Measurements from ENCODE around the gene CYRIA.

CYRIA gene

DNA sequence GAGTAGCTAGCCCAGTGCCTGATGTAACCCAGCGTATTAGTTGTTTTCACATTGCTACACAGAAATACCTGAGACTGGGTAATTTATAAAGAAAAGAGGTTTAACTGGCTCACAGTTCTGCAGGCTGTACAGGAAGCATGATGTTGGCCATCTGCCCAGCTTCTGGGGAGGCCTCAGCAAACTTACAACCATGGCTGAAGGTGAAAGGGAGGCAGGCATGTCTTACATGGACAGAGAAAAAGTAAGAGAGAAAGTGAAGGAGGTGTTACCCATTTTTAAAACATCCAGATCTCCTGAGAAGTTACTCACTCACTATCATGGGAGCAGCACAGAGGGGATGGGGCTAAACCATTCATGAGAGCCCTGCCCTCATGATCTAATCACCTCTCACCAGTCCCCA, 6.1 kb upstream of the CYRIA start:
- in situ Hi-C loops (cut with MboI; ENCODE audit: low sequenced_read_pairs) = no loop called here

DNA sequence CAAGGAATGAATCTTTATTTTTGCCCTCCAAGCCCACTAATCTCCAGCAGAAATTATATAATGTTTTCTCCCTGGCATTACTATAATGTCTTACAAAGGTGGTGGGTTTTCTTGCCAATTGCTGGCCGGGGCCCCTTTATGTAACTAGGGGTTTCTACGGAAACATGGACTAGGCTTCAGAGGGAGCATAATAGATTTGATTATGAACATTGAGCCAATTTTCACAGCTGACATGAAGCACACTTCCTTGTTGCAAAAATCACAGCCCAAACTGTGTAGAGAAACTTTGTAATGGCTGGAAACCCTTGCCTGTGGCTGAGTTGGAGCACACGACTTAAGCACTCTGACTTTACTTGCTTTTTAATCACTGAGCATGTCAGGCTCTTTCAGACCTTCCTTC, 3.8 kb upstream of the CYRIA start:
- in situ Hi-C loops (cut with MboI; ENCODE audit: low sequenced_read_pairs) = no loop called here

DNA sequence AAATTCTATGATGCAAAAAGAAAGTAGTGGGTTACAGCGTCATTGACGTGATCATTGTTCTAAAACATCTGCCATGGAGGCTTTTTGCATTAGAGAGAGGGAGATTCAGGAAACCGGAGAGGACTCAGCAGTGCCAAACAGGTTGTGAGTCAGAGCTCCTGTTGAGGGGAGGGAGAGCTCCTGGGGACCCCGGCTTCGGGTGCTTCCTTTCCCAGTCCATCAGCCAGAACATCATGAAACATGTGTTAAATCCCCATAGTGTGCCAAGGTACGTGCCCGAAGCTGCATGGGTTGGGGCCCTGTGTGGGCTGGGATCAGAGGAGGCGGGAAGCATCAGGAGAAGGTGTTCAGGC, 791 bp upstream of the CYRIA start:
- in situ Hi-C loops (cut with MboI; ENCODE audit: low sequenced_read_pairs) = no loop called here

DNA sequence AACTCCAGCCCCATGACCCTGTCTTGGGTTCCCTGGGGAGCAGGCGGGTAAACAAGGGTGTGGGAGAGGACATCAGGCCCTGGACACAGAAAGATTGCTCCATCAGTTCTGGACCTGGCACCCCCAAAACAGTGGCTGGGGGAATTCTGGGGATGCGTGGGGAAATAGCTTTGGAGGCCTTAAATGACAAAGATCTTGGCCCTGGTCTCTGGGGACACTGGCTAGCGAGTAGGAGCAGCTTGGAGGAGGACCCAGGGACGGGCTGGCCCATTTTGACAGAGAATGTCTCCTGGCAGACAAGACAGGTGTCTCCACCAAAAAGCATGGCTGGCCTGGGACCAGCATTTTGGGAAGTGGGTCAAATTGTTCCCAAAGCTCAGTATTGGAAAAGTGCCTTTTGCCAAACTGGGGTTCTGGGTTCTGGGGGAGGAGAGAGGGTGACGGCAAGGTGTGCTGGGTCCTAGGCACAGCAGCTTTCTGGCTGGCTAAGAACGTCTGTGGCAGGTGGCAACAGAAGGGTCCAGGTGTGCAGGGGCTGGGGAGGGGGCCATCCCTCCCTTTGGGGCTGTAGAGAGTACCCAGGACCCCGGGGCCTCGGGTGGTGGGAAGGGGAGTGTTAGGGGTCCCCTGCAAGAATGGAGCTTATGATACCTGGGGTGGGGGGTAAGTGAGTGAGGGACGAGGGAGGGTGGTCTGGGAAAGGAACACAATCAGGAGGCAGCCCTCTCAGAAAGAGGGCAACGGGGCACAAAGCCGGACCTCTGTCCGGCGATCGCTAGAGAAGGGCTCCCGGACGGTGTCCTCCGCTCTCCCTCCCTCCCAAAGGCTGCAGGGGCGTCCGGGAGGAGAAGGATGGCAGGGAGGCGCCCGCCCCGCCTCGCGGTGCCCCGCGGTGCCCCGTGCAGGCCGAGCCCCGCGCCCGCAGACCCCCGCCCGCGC, 556 bp downstream of the CYRIA start:
- in situ Hi-C loops (cut with MboI; ENCODE audit: low sequenced_read_pairs) = no loop called here

DNA sequence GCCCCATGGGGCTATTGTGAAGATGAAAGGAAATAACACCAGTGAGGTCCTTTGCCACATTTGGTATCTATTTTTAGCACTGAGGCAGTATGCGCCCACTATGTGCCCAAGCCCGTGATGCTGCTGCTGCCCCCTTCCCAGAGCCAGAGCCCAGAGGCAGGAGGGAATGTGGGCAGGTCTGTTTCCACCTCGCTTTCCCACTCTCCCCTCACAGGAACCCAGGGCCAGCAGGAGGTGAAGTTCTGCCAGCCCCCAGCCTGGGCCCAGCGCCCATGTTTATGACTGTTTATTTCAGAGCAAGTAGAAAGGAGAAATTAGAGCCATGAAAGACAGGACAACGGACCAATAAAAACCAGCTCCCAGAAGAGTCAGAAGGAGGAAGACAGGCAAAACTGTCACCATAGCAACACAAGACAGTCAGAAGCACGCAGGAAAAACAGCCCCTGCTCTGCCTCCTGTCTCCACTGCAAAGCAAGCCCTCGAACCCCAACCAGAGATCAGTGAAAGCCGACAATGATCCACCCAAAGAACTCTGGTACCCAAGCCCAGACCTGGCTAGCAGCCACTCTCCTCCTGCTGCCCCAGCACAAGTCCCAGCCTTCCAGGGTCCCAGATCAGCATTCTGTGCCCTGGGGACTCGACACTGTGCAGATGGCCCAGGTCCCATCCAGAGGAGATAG, 1.4 kb downstream of the CYRIA start:
- in situ Hi-C loops (cut with MboI; ENCODE audit: low sequenced_read_pairs) = no loop called here

DNA sequence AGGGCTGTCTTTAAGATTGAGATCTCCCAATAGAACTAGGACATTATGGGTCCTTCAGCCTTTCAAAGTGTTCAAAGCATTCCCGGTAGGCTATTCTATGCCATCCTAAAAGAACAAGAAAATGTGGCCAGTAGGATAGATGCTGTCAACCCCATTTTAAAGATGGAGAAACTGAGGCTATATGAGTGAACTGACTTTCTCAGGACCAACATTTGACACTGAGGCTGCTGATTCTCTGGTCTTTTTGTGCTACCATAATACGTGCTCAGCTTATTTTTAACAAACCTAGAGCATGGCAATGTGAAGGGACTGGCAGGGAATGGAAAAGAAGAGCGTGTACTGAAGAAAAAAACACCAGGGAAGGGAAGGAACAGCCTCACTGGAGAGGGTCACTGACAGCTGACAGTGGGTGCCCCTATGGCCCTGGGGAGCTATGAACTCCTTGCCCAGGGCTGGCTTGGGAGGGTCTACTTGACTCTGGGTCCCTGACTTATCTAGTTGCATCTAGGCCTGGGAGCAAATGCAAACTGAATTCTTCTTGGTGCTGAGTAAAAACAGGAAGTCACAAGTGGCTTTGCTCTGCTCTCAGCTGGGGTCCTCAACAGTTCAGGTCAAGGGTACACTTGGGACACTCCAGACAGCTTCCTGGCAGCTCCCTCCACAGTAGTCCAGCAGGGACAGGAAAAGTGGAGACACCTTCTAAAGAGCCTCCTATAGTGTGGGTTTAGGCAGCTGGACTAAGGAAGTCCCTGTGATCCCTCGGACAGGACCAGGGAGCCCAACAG, 2.3 kb downstream of the CYRIA start:
- in situ Hi-C loops (cut with MboI; ENCODE audit: low sequenced_read_pairs) = no loop called here

DNA sequence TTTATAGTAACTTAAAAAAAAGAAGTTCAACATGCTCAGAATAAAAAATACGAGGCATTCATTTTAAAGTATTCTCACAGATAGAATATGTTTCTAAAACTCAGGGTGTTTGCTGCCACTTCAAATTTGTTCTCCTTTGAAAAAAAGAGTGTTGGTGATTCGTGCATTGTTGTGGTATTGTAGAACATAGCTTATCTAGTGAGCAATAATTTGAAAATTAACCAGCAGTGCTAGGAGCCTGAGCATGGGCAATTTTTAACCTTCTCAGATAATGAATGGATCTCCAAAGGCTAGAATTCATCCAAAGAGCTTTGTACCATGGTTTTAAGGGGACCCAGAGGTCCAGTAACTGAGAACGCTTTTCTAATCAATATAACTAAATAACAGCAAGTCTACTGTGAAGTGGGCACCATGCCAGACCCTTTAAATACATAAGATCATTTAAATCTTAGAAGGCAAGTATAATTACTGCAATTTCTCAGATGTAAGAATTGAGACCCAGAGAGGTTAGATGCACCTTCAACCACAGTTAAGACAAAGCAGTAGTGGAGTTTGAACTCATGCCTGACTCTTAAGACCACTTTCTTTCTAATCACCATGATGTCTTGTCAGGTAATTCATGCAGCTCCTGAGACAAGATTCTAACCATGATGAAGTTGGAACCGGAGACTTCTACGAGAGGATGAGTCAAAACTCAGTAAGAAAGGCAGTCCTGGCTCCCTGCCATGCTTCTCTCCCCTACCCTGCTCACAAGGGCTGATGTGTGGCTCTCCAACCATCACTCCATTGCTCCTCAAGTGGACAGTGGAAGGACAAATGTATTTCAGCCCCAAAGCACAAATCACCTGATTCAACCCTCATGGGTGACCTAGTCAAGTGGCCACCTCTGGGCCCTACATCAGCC, 3.4 kb downstream of the CYRIA start:
- in situ Hi-C loops (cut with MboI; ENCODE audit: low sequenced_read_pairs) = no loop called here

DNA sequence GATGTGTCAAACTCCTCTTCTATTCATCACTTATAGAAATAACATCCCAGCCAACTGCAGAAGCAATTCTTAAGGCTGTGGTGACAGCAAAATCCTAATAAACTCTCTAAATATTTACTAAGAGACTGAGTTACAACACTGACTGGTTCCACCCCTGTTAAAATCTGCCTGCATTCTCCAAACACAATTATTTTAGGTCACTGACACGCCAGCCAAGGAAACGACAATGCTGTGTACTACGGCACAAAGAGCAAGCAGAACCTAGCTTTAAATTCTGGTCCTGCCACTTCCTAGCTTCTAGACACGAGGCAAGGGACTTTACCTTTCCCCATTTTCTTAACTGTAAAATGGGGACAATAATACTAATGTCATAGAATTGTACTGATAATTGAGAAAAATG, 4.1 kb downstream of the CYRIA start:
- in situ Hi-C loops (cut with MboI; ENCODE audit: low sequenced_read_pairs) = no loop called here

DNA sequence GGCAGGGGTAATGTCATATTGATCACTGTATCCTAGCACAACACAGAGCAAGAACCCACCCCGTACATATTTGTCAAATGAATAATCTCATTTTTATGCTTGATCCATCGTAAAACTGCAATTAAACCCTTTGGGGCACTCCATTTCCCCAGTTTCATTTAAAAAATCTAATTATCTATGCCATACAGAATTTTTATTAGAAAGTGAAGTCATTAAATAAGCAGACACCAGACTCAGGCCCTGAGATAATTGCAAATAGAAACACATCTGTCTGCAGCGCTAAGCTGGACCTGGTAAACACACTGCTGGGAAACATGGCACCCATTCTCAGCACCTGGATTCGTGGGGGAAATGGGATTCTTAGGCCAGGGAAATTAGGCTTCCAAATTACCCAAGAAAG, 5.1 kb downstream of the CYRIA start:
- in situ Hi-C loops (cut with MboI; ENCODE audit: low sequenced_read_pairs) = no loop called here

DNA sequence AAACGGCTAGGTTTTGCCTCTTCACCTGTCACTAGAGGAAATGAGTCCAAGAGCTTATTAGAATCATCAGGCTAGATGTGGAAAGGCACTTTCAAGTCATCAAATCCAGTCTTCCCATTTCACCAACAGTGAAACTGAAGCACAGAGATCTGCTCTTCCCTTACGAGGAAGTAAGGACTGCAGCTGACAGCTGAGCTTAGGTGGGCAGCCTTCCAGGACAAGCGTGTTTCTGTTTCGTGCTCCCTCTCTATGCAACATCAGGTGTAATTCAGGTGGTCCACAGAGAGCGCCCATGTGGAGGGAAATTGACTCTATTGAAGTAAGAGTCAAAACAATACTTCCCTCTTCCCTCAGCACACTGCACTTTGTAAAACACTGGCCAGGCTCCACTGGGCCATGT, 5.5 kb downstream of the CYRIA start:
- in situ Hi-C loops (cut with MboI; ENCODE audit: low sequenced_read_pairs) = no loop called here

DNA sequence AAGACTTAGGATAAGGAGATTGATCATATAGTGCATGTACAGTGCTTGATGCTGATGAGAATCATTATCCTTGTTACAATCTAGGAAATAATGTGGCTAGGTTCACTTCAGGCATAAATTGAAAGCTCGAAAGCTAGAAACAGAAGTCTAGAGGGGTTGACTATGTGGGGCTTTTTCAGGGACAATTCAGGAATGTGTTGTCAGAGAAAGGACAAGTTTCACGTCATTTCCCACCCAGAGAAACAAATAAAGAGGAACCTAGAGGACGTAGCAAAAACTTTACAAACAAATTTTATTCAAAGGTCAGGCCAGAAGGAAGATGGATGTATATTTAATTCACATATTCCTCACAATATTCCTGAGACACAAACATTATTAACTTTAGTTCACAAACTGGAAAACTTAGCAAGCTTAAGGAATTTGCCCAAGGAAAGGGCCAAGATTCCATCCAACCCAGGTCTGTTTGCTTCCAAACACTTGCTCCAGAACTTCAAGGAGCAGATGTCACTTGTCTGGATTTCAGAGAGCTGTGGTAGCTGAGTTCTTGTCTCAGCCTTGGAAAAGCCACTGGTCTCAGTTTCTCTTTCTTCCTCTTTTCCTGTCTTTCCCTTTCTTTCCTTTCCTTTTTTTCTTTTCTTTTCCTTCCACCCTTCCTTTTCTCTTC, 7.4 kb downstream of the CYRIA start:
- in situ Hi-C loops (cut with MboI; ENCODE audit: low sequenced_read_pairs) = no loop called here

DNA sequence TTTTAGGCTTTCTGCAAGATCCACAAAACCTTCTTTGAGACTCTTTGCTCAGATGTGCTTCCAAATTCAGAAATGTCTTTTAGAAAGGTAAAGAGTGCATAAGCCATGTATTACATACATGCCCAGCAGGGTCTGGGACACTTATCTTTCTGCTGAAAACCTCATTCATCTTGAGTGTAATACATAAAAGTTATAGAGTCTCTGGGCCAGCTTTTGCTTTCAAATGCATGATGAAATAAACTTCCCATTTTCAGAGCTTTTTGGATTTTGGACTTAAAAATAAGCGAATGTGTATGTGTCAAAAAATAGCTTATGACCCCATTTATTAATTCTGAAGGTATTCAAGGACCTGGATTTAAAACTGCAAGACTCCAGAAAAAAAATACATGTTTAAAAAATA, 8.0 kb downstream of the CYRIA start:
- in situ Hi-C loops (cut with MboI; ENCODE audit: low sequenced_read_pairs) = no loop called here

DNA sequence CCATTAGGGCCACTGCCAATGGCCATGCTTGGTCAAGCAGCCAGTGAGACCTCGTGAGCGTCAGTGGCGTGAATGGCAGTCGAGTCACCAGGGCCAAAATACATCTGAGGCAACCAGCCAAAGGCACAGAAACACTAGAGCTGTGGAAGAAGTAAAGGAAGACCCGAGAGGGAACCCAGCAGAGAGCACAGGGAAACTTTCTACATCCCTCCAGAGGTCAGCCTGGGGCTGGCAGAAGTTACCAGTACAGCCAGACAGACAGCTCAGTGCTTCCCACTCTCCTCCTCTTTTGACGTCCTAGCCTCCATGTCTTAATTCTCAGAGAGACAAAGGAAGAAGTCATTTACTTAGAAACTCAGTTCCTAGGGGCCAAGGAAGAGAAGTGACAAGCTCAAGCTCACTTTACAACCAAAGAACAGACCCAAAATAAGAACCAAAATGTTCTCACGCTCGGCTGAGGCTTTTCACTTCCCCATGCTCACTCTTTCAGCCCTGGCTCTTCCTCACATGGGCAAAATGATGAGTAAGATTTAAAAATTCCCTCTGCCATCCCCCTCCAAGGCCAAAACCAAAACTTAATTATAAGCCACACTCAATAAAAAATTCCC, 8.7 kb downstream of the CYRIA start:
- in situ Hi-C loops (cut with MboI; ENCODE audit: low sequenced_read_pairs) = no loop called here

DNA sequence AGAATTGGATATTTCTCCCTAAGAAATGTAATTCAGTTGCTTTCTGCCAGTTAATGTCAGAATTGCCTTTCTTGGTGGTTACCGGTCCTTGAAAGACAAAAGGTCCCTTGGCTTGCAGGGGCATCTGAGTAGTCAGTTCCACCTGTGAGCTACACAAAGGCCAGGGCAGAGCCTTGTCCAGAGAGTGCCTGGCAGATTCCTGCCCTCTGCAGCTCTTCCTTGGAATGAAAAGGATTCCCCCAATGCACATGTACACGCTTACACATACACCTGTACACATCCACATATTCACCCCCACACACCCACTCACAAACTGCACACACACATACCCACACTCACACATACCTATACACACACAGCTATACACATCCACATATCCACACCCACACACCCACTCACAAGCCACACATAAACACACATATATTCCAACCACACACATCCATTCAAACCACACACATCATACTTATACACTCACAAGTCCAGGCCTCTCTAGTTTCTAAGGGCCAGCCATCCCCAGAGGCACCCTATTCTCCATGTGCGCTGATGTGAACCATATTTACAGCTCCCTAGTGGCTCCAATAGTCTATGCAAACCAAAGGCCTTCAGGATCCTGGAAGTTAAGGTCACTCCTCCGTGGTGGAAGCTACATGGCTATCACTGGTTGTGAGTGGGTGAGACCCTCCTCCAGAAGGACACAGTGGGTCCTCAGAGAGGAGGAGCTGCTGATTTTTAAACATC, 9.6 kb downstream of the CYRIA start:
- in situ Hi-C loops (cut with MboI; ENCODE audit: low sequenced_read_pairs) = no loop called here

DNA sequence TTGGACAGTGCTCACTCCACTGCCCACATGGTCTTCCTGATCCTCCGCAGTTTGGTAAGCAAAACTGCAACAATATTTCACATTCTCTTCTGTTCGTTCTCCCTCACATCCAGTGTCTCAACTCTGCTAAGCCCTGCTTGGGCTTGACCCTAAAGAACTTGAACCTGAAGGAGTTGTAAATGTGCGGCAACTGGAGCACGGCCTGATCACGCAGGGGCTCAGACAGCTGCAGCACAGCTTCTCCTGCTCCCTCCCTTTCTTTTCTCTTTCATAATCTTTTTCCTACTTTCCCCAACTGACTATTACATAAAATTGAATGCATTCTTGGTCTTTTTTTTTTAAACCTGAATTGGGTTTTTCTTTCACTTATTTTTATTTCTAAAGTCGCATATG, 10.2 kb downstream of the CYRIA start:
- in situ Hi-C loops (cut with MboI; ENCODE audit: low sequenced_read_pairs) = no loop called here

DNA sequence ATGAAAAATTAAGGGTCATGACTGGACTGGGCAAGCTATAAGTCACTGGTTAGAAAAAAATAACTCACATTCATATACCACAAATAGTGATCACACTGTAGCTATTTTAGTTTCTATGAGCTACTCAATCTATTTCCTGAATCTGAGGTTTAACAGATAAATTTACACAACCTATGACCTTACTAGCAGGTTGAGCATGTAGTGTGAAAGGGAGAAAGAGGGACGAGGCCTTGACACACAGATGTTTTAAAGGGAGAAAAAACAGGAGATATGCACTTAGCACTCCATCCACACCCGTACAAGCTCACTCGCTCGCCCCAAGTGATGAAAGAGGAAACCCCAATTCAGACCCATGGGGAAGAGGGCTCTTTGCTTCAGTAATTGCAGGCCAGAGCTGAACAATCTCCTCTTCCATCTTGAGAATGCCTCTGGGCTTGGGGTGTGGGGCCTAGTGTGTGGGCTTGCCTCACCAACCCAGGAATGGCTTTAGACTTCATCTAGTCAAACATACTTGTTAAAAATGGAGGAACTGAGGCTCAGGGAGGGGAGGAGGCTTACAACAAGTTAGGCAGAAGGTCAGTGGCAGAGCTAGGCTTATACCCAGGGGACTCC, 10.7 kb downstream of the CYRIA start:
- in situ Hi-C loops (cut with MboI; ENCODE audit: low sequenced_read_pairs) = no loop called here

DNA sequence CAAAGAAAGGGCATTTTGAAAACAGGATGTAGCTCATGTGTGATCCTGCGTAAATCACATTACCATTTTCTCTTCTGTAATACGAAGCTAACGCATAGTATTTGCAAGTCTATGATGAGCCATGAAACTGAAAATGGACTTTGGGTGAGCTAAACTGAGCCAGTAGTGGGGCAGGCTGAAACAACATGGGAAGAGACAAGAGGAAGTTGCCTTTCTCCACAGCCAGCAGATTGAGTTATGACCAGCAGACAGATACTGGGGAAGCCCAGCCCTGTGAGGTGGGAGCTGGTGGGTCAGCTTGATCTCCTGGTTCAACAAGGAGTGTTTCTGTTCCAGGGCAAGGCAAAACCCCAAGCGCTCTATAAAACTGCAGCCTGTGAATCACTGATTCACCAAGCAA, 11.8 kb downstream of the CYRIA start:
- in situ Hi-C loops (cut with MboI; ENCODE audit: low sequenced_read_pairs) = no loop called here

DNA sequence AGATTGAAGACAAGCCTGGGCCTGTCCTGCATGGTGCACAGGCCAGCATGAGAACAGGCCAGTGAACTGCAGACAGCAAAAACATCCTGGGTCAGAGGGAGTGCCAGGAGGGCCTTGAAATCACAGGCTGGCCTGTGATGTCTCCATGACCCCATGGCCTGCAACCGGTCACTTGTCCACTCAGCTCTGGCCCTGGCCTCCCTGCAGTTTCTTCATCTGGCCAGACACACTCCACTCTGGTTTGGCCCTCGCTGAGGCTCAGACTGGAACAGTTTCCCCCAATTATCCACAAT, 12.6 kb downstream of the CYRIA start:
- in situ Hi-C loops (cut with MboI; ENCODE audit: low sequenced_read_pairs) = no loop called here

All from HL-60/S4 treated with retinoic acid at 250 ng/mL for 4 days and 3 days (cell line).